Heart right ventricle (tissue), 16 donors: ENCODE results near the gene CNOT2. TPM values are rescaled to one million over a fixed set of nuclear protein-coding genes. Genes with fewer than 3 reads are reported as not detected.

Source experiments
- ATAC-seq, 8 donors: fragments of 200-7000 bp; cut with Tn5 transposase; one replicate each; pipeline ENCODE4 v1.9.1; 2020; ENCODE audit warnings: mild to moderate bottlenecking in 8 of 8, moderate library complexity in 8 of 8, moderate number of reproducible peaks in 1 of 8
- DNase-seq, 2 donors: peaks; one replicate each; pipeline ENCODE4 v3.0.0-alpha.2; 2020
- H3K27ac ChIP-seq, 10 donors: fragments of 200-600 bp; sonication (generic) in 2 of 10; one replicate each; pipeline versions ENCODE4 v1.5.0 to v1.8.0; 2020 to 2022; ENCODE audit warnings: mild to moderate bottlenecking in 3 of 10
- H3K27me3 ChIP-seq, 7 donors: fragments of 200-600 bp; one replicate each; pipeline ENCODE4 v1.8.0; 2021 to 2022; ENCODE audit warnings: mild to moderate bottlenecking in 2 of 7
- H3K36me3 ChIP-seq, 9 donors: fragments of 200-600 bp; sonication (generic) in 1 of 9; one replicate each; pipeline versions ENCODE4 v1.5.0 to v1.8.0; 2020 to 2022; ENCODE audit warnings: mild to moderate bottlenecking in 2 of 9
- H3K4me1 ChIP-seq, 9 donors: fragments of 200-600 bp; sonication (generic) in 1 of 9; one replicate each; pipeline versions ENCODE4 v1.5.0 to v1.8.0; 2020 to 2022; ENCODE audit warnings: mild to moderate bottlenecking in 4 of 9
- H3K4me3 ChIP-seq, 10 donors: fragments of 200-600 bp; sonication (generic) in 2 of 10; one replicate each; pipeline versions ENCODE4 v1.5.0 to v1.8.0; 2020 to 2022; ENCODE audit warnings: mild to moderate bottlenecking in 7 of 10, moderate library complexity in 2 of 10
- H3K9me3 ChIP-seq, 11 donors: fragments of 200-600 bp in 10 of 11; sonication (generic) in 2 of 11; one replicate each; pipeline versions ENCODE4 v1.5.0 to v1.8.0; 2013 to 2022; ENCODE audit warnings: mild to moderate bottlenecking in 2 of 11, control low read depth in 1 of 11, moderate library complexity in 1 of 11
- CTCF ChIP-seq, 9 donors: fragments of 200-600 bp; sonication (generic) in 2 of 9; IDR thresholded peaks; one replicate each; pipeline versions ENCODE4 v1.5.0 to v1.8.0; 2021 to 2022; ENCODE audit warnings: antibody characterized with exemption in 9 of 9, mild to moderate bottlenecking in 5 of 9, moderate library complexity in 1 of 9
- WGBS, 2 donors: extraction: QIAGEN DNeasy Blood & Tissue Kit; methylation state at CpG; one replicate each; pipeline ENCODE4 v1.1.7; 2013; ENCODE audit warnings: inconsistent platforms in 1 of 2; 5-methylcytosine and 5-hydroxymethylcytosine counted together
- intact Hi-C, 10 donors: fragments of 100-400 bp; cut with DNase I; formaldehyde crosslinking; loops; one replicate each; pipeline versions ENCODE4 v1.11.1 to v1.14.2; 2022
- polyA plus RNA-seq, 2 donors: library from polyadenylated mRNA; stranded (reverse); fragments of 200-250 nt; gene quantifications; one replicate each; pipeline ENCODE4 v1.2.3, GENCODE V29; 2013
- total RNA-seq, 10 donors: library from RNA; stranded (reverse); fragmentation: NEBNext Ultra II Directional in 3 of 10; extraction: Animal tissue kit (Norgen Biotek cat#: 25700) in 3 of 10; gene quantifications; one replicate each; pipeline versions ENCODE4 v1.2.1 to v1.2.4, GENCODE V29; 2021 to 2023
- donor health status: Arrhythmogenic right ventricular cardiomyopathy.
- donor health status: ischemic (EF 13 %, LVEDD 7.1; RV severe dilation, severe dysfunction).
- donor health status: healthy with polysubstance abuse.
- donor health status: DM: no; HTN: yes; CAD: no.
- donor health status: DM: no; HTN: no; CAD: no.
- donor health status: ischemic (EF 25% LVEDD 6.9; RV normal size, moderate dysfunction).
- donor health status: ischemic (EF 25% LVEDD 5.7; RV mildly dilated, moderate dysfunction).
- donor health status: healthy.
- donor health status: DM: yes; HTN: yes; CAD: no.
- donor health status: Ischemic cardiomyopathy.
- donor health status: ischemic (EF 35%, LVEDD 5.7; RV mildly dilated, moderate dysfunction).
- donor health status: nonischemic (EF 11% LVEDD 7.7; RV severe dilation, severe dysfunction).
- donor health status: DM: yes; HTN: yes; CAD: no.
- donor health status: PGD.
- donor health status: ischemic (EF 29% LVEDD 5.4; RV normal size, mild dysfunction).
- donor health status: nonischemic (EF 23%, LVEDD 6.1; RV moderate dilation, normal function).

The CNOT2 gene
- total and polyA plus RNA-seq, 12 donors, result 17.6 to 43.0 (median 35.0) TPM

- H3K4me1 ChIP-seq, result no peaks in the 10 kb centered on the region
- ATAC-seq (no peak), DNase-seq (no peak)
- no peaks in the 10 kb centered on the region for H3K27me3 ChIP-seq
- no peak overlapping the region for H3K4me3 ChIP-seq
- H3K27ac ChIP-seq, result no peak overlapping the region
- intact Hi-C loops, result no loop called here
- H3K36me3 ChIP-seq, result peaks cover 0 to 24% (median 5%) of the 10 kb centered on the region in 9 donors
- no peaks in the 10 kb centered on the region for H3K9me3 ChIP-seq
- no peak for TF ChIP-seq CTCF (IDR thresholded peaks at IDR 0.05)
- 98% methylated on average over 3 of the region's 3 CpGs for WGBS, 2 donors
Measured at GRCh38 chr12:70329728-70330127, 86.5 kb downstream of the CNOT2 start.

- no peak for DNase-seq
- no peaks in the 10 kb centered on the region for H3K4me1 ChIP-seq
- H3K36me3 ChIP-seq, result peaks cover 0 to 24% (median 6%) of the 10 kb centered on the region in 9 donors
- H3K4me3 ChIP-seq, result no peak overlapping the region
- no peaks in the 10 kb centered on the region for H3K27me3 ChIP-seq
- 97 to 99% methylated on average over 2 of the region's 2 CpGs for WGBS, 2 donors
- no peak for TF ChIP-seq CTCF (IDR thresholded peaks at IDR 0.05)
- no peak overlapping the region for H3K27ac ChIP-seq
- no peak for ATAC-seq
- intact Hi-C loops, result no loop called here
- H3K9me3 ChIP-seq, result no peaks in the 10 kb centered on the region
Measured at GRCh38 chr12:70330158-70330557, 86.9 kb downstream of the CNOT2 start.

- ATAC-seq (no peak), DNase-seq (no peak)
- Histone ChIP-seq H3K27ac (no peak overlapping the region), H3K9me3 (no peaks in the 10 kb centered on the region), H3K4me1 (no peaks in the 10 kb centered on the region), H3K27me3 (no peaks in the 10 kb centered on the region), H3K4me3 (no peak overlapping the region), H3K36me3 (peaks cover 0 to 43% (median 6%) of the 10 kb centered on the region in 9 donors)
- intact Hi-C loops, result no loop called here
- TF ChIP-seq CTCF (IDR thresholded peaks at IDR 0.05), result no peak
Measured at GRCh38 chr12:70332236-70332635, 89.0 kb downstream of the CNOT2 start.

GRCh38 chr12:70334742-70335141 is 91.5 kb downstream of the CNOT2 start:
- no peaks in the 10 kb centered on the region for H3K4me1 ChIP-seq
- WGBS, 2 donors, result 97 to 98% methylated on average over 8 of the region's 8 CpGs
- intact Hi-C loops, result no loop called here
- DNase-seq, result no peak
- H3K36me3 ChIP-seq, result peaks cover 0 to 63% (median 27%) of the 10 kb centered on the region in 9 donors
- H3K9me3 ChIP-seq, result no peaks in the 10 kb centered on the region
- TF ChIP-seq CTCF (IDR thresholded peaks at IDR 0.05), result no peak
- no peak for ATAC-seq
- H3K27me3 ChIP-seq, result no peaks in the 10 kb centered on the region
- no peak overlapping the region for H3K4me3 ChIP-seq
- H3K27ac ChIP-seq, result no peak overlapping the region
